ENCODE results near the gene RASL12. TPM values are rescaled to one million over a fixed set of nuclear protein-coding genes. Genes with fewer than 3 reads are reported as not detected.

Gene RASL12
- total RNA-seq, 4 donors from 2014 or later: 2.8 to 32.4 (median 8.9) TPM

DNA sequence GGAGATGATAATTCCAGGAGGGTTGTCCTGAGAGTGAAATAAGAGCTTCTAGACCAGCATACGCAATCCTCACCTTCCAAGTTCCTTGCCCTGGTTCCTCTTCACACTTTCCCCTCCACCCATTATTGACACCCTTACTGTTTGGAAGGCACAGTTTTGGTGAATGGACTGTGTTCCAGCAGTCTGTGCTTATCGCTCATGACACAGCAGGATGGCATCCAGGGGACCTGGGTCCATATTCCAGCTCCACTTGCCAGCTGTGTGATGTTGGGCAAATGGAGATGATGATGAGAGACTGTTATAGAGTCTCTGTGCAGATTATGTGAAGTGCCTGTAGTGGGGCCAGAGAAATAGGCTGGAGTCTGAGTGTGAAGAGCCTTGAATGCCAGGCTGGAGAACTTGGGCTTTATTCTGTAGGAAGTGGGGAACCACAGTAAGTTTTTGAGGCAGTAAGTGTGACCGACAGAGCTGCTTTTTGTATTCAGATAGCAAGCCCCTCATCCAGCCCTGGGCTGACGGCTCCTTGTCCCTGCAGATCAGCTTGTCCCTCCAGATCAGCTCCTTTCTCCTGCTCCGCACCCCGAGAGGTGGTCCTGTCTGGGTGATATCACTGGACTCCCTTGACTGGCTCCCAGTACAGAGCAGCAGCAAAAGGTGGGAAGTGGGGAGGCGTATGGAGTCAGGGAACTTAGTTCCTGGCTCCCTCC lies 16.9 kb upstream of the RASL12 start:
- TF ChIP-seq POLR2A (IDR thresholded peaks at IDR 0.05) (no peak), CTCF (IDR thresholded peaks at IDR 0.05) (no peak)
- intact Hi-C loops (cut with DNase I): no loop called here
- no peaks in the 10 kb centered on the region for H3K36me3 ChIP-seq
- H3K4me3 ChIP-seq: no peak overlapping the region
- peak overlapping the region in 3 of 4 donors; percentile 2 to 89 (median 85) for H3K27ac ChIP-seq
- peaks cover 0 to 17% (median 0%) of the 10 kb centered on the region in 4 donors for H3K27me3 ChIP-seq
- H3K9me3 ChIP-seq: no peaks in the 10 kb centered on the region
- no peak for DNase-seq
- peaks cover 37 to 81% (median 43%) of the 10 kb centered on the region in 3 donors for H3K4me1 ChIP-seq
- 84 to 100% methylated on average over 2 to 7 of the region's 7 CpGs for WGBS, 2 donors

DNA sequence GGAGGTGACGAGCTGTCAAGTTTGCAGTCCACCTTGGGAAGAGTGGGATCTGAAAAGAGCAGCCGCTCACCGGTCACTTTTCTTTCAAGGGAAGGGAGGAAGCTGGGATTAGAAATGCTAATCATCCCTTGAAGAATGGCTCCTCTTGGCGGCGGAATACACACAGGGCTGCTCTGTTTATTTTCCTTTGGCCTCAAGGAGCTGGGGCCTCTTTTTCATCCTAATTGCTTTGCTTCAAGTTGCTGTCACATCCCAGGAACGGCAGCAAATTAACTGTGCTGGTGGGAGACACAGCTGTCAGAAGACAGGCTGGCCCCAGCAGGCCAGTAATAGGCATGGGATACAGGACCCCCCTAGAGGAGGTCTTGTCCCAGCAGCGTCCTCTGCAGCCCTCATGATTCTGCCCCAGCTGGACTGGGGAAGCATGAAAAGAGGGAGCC lies 15.5 kb upstream of the RASL12 start:
- Histone ChIP-seq H3K9me3 (no peaks in the 10 kb centered on the region), H3K27me3 (peaks cover 0 to 17% (median 0%) of the 10 kb centered on the region in 4 donors), H3K4me3 (no peak overlapping the region), H3K36me3 (no peaks in the 10 kb centered on the region), H3K27ac (peak overlapping the region in 3 of 4 donors; percentile 35 to 57 (median 42)), H3K4me1 (peaks cover 32 to 68% (median 39%) of the 10 kb centered on the region in 3 donors)
- WGBS, 2 donors: 43 to 62% methylated on average over 6 of the region's 7 CpGs
- intact Hi-C loops (cut with DNase I): no loop called here
- DNase-seq: no peak
- no peak for TF ChIP-seq POLR2A (IDR thresholded peaks at IDR 0.05)
- peak in 3 of 6 experiments; percentile 5 to 16 (median 9) for TF ChIP-seq CTCF (IDR thresholded peaks at IDR 0.05)

DNA sequence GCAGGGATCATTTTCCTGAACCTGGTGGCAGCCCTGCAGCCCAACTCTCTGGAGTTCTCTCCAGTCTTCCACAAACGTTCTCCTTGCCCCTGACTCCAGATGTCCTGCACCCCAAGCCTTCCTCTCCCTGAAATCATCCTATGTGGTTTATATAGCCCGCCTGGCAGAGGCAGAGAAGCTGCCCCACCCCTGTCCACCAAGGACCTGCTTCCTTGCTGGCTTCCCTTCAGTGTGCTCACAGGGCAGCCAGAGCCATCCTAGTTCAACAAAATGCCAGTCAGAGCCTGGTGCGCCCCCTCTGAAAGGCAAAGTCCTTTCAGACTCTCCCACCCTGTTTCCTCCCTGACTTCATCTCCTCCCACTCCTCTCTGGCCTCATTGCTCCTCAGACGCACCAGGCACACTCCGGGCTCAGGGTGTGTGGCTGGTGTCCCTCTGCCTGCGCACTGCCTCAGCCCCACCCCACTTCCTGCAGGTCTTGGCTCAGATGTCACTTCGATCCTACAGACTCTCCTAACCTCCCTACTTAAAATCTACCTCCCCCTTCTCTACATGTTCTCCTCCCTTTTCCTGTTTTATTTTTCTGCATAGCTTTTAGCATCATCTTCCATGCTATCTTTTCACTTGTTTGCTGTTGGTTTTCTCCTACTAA lies 14.6 kb upstream of the RASL12 start:
- TF ChIP-seq CTCF (IDR thresholded peaks at IDR 0.05) (no peak), POLR2A (IDR thresholded peaks at IDR 0.05) (no peak)
- H3K4me3 ChIP-seq: no peak overlapping the region
- WGBS, 2 donors: 19 to 24% methylated on average over 7 of the region's 7 CpGs
- no peaks in the 10 kb centered on the region for H3K9me3 ChIP-seq
- H3K36me3 ChIP-seq: no peaks in the 10 kb centered on the region
- peaks cover 0 to 25% (median 0%) of the 10 kb centered on the region in 4 donors for H3K27me3 ChIP-seq
- peaks cover 23 to 68% (median 30%) of the 10 kb centered on the region in 3 donors for H3K4me1 ChIP-seq
- no peak for DNase-seq
- peak overlapping the region in 3 of 4 donors; percentile 42 to 57 (median 51) for H3K27ac ChIP-seq
- intact Hi-C loops (cut with DNase I): no loop called here

GRCh38 chr15:65081758-65082157 lies 14.0 kb upstream of the RASL12 start:
- no peak for DNase-seq
- Histone ChIP-seq H3K27me3 (peaks cover 0 to 32% (median 0%) of the 10 kb centered on the region in 4 donors), H3K4me1 (peaks cover 17 to 68% (median 24%) of the 10 kb centered on the region in 3 donors), H3K27ac (peak overlapping the region in 3 of 4 donors; percentile 42 to 57 (median 51)), H3K36me3 (no peaks in the 10 kb centered on the region), H3K4me3 (no peak overlapping the region), H3K9me3 (no peaks in the 10 kb centered on the region)
- 49 to 51% methylated on average over 2 to 5 of the region's 5 CpGs for WGBS, 2 donors
- no peak for TF ChIP-seq POLR2A (IDR thresholded peaks at IDR 0.05)
- no peak for TF ChIP-seq CTCF (IDR thresholded peaks at IDR 0.05)
- intact Hi-C loops (cut with DNase I): no loop called here

DNA sequence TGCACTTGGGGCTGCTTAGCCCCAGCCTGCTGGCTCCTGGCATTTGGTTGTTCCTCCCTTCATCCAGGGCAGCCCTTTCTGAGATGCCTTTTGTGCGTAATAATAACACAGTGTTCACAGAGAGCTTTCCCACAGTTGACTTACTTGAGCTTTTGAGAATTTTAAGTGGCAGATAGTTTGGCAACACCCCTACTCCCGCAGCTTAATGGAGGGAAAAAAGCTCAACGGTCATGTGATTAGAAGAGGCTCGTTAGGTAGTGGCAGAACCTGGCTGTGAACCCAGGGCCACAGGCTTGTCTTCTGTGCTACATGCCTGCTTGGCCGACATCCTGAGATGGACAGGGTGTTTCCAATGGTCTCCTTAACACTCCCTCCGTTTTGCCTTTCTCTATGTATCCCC lies 13.5 kb upstream of the RASL12 start:
- Histone ChIP-seq H3K27me3 (peaks cover 0 to 36% (median 0%) of the 10 kb centered on the region in 4 donors), H3K4me3 (no peak overlapping the region), H3K9me3 (no peaks in the 10 kb centered on the region), H3K27ac (peak overlapping the region in 3 of 4 donors; percentile 42 to 57 (median 51)), H3K36me3 (no peaks in the 10 kb centered on the region), H3K4me1 (peaks cover 12 to 66% (median 19%) of the 10 kb centered on the region in 3 donors)
- TF ChIP-seq POLR2A (IDR thresholded peaks at IDR 0.05): no peak
- TF ChIP-seq CTCF (IDR thresholded peaks at IDR 0.05): no peak
- DNase-seq: no peak
- 62 to 76% methylated on average over 6 of the region's 6 CpGs for WGBS, 2 donors
- intact Hi-C loops (cut with DNase I): no loop called here

Measured in esophagus squamous epithelium (tissue), 5 donors.